GM21529 (cell line): ENCODE results near the gene SRCAP.

Experiments used
- ATAC-seq: cut with Tn5 transposase; IDR thresholded peaks from one replicate; pipeline ENCODE4 v1.9.1; 2021; ENCODE audit not compliant: unreplicated experiment

The SRCAP gene

DNA sequence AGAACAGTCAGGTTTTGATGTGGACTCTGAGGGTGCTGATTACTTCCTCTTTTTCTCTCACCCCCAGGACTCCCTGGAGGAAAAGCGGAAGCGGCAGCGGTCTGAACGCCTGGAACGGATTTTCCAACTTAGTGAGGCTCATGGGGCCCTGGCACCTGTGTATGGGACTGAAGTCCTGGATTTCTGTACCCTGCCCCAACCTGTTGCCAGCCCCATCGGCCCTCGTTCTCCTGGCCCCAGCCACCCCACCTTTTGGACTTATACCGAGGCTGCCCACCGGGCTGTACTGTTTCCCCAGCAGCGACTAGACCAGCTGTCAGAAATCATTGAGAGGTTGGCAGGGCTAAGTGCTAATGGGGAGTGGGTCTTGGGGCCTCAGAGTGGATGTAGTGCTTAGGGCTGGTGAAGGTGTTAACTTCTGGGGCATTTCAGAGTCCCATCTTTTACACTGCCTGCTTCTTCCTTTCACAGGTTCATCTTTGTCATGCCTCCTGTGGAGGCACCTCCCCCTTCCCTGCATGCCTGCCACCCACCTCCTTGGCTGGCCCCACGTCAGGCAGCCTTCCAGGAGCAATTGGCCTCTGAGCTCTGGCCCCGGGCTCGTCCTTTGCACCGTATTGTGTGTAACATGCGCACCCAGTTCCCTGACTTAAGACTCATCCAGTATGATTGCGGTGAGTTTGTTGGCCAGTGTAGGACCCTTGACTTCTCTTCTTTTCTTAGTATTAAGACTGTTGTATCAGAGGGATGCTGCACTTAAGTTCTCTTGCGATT is 30.1 kb downstream of the SRCAP start:
- ATAC-seq: no peak

DNA sequence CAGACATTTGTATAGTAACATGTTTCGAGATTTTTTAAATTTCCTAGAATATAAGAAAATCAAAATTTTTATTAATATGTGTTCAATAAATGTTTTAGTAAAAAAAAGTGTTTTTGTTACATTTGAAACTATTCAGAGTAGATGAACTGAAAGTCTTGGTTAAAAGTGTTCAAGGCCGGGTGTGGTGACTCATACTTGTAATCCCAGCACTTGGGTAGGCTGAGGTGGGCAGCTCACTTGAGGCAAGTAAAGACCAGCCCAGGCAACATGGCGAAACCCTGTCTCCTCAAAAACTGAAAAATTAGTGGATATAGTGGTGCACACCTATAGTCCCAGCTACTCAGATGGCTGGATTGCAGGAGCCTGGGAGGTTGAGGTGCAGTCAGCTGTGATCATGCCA is 32.4 kb downstream of the SRCAP start:
- ATAC-seq: no peak

DNA sequence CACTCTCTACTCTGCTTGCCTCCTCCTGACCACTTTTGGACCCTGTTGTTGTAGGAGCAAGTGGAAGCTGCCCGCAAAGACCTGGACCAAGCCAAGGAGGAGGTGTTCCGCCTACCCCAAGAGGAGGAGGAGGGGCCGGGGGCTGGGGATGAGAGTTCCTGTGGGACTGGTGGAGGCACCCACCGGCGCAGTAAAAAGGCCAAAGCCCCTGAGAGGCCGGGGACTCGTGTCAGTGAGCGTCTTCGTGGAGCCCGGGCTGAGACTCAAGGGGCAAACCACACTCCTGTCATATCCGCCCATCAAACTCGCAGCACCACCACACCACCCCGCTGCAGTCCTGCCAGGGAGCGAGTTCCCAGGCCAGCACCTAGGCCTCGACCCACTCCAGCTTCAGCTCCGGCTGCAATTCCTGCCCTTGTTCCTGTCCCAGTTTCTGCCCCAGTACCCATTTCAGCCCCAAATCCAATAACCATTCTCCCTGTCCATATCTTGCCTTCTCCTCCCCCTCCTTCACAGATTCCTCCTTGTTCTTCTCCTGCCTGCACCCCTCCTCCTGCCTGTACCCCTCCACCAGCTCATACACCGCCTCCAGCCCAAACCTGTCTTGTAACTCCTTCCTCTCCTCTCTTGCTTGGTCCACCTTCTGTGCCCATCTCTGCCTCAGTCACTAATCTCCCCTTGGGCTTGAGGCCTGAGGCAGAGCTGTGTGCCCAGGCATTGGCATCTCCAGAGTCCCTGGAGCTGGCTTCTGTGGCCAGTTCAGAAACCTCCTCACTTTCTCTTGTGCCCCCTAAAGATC is 38.2 kb downstream of the SRCAP start:
- ATAC-seq: no peak

DNA sequence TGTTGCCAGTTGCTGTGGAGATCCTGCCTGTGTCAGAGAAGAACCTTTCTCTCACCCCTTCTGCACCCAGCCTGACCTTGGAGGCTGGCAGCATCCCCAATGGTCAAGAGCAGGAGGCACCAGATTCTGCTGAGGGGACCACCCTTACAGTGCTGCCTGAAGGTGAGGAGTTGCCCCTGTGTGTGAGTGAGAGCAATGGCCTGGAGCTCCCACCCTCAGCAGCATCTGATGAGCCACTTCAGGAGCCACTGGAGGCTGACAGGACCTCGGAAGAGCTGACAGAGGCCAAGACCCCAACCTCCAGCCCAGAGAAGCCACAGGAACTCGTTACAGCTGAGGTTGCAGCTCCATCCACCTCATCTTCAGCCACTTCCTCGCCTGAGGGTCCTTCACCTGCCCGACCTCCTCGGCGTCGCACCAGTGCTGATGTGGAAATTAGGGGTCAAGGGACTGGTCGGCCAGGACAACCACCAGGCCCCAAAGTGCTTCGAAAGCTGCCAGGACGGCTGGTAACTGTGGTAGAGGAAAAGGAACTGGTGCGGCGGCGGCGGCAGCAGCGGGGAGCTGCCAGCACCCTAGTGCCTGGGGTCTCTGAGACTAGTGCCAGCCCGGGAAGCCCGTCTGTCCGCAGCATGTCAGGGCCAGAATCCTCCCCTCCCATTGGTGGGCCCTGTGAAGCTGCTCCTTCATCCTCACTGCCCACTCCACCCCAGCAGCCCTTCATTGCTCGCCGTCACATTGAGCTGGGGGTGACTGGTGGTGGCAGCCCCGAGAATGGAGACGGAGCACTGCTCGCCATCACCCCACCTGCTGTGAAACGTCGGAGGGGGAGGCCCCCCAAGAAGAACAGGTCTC is 39.0 kb downstream of the SRCAP start:
- ATAC-seq: no peak

- no peak for ATAC-seq
Measured at GRCh38 chr16:30738984-30739951, 40.3 kb downstream of the SRCAP start.

DNA sequence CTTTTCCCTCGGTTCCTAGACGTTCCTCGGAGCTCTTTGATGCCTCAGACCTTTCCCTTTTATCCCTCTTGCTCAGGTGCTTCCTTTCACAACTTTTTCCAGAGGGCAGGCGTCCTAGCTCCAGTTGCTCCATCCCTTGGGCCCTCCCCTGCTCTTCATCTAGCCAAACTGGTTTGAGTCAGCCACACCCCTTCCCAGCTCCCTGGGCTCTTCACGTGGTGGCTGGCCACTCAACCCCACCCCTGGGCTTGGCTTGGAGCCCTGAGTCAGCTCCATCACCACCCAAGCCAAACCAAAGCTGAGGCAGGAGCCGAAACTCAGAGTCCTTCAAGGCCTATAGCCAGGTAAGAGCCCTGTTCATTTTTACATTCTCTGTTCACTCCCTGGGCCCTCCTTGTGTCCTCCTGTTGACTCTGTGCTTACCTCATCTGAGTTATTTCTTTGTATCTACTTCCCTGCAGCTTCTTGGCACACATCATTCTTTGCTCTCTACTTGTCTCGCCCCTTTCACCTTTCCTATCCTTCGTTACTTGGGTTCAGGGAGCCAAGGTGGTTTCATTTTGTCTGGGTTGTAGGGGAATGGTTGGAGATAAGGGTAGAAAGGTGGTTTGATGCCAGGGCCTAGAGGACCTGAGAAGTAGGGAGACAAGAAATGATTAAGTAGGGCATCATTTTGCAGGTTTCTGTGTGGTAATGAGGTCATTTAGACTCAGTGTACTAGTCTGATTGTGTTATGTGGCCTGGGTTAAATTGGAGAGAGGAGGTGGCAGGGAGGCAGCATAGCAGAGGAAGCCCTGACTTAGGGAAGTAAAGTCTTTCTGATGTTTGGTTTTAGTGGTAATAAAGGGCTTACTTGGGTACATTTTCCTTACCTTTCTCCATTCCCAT is 41.6 kb downstream of the SRCAP start:
- ATAC-seq: no peak

DNA sequence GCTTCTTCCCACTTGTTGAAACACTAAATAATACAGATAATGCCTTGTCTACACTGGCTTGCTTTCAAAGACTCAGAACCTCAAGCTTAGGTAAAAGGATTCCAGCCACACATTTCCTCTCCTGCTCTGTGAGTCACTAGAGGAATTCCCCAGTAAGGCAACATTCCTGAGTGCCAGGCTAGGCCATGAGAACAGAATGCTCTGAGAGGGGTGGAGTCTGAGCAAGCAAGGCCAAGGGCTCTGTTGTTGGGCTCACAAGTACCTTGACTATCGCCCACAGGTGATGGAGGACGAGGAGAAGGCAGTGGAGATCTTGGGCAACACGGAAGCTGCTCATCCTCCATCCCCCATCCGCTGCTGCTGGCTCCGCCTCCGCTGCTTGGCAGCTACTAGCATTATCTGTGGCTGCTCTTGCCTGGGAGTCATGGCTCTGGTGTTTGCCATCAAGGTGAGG is 42.5 kb downstream of the SRCAP start:
- ATAC-seq: no peak

DNA sequence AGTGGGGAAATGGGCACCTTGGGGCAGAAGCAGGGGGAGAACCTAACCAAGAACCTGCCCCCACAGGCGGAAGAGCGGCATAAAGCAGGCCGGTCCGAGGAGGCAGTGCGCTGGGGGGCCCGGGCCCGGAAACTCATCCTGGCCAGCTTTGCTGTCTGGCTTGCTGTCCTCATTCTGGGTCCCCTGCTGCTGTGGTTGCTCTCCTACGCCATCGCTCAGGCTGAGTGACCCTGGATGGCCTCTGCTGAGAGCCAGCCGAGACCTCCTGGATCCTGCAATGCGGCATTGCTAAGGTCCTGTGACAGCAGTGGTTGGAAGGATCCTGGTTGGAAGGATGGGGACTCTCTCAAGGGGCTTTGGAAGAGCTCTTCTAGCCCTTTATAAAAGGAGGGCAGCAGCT is 44.7 kb downstream of the SRCAP start:
- ATAC-seq: no peak

DNA sequence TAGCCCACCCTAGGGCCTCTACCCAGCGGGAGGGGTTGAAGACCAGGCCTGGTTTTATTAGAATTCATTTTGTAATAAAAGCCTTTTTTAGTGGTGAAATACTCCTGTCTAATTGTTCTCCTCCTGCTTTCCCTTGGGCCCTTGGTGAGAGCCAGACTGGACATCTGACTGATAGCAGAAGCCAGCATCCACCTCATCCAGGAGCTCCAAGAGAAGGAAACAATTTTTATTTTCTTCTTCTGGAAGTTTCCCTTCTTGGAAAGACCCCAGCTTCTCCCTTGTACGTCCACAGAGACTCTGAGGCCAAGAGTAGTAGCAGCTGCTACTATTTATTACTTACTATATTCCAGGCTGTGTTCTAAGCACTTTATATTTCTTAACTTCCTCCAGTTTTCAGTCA is 45.2 kb downstream of the SRCAP start:
- no peak for ATAC-seq

- ATAC-seq: no peak
Measured at GRCh38 chr16:30745082-30745481, 46.1 kb downstream of the SRCAP start.

DNA sequence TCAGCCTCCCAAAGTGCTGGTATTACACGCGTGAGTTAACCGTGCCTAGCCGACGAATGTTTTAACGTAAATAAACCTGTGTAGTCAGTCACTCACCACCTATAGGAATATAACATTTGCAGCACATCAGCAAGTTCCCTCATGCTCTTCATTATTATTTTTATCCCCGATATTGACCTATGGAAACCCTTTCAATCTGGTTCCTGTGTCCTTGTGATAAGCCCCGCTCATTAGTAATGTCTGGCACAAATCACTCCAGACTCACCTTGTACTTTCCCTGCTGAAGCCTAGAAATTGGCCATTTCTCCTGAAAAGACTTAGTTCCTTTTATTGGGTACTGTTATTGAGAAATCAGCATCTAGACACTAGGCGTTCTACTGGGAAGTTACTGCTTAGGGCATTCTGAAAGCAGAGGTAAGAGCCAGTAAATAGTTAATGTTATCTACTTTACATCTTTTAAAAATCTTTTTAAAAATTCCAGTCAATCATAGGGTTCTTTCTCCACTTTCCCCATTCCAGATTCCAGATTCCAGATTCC is 47.7 kb downstream of the SRCAP start:
- no peak for ATAC-seq

- no peak for ATAC-seq
Measured at GRCh38 chr16:30747331-30747730, 48.4 kb downstream of the SRCAP start.

DNA sequence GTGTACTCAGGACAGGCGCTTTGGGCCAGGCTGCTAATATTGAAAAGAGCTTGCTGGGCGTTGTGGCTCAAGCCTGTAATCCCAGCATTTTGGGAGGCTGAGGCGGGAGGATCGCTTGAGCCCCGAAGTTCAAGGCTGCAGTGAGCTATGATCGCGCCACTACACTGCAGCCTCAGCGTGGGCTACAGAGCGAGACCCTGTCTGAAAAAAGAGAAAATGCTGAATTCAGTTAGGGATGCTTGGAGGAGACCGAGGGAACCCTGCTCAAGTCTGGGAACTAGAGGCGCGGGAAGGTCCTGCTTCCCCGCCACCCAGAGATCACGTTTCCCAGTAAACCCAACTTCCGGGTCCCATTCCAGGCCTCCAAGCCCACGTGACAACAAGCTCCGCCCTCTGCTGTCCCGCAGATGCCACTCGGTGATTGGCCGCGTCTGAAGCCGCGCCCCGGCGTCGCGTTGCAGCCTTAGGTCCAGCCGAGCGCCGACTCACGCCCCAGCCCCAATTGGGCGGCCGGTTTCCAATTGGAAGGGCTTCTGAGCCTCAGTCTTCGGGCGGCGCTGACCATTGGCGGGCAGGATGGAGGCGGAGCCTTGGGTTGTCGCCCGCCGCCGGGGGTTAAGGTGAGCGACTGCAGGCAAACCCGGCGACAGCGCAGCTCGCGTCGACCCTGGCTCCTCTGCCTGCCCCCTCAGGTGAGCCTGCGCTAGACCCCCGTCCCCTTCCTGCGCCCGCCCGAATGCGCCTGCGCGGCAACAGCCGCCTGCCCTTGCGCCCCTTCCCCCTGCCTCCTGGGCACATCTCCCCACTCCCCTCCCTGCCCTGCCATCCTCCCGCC is 49.0 kb downstream of the SRCAP start, which contains the start of gene PHKG2:
PHKG2 (plus strand) TSS at position 627 of the 835 bp plus-strand sequence. CDS start 396 bp downstream, outside the sequence.
- ATAC-seq: peak; percentile 97

GRCh38 chr16:30748634-30749445 is 49.9 kb downstream of the SRCAP start:
- ATAC-seq: peak; percentile 17

- no peak for ATAC-seq
Measured at GRCh38 chr16:30750201-30750600, 51.2 kb downstream of the SRCAP start.

- no peak for ATAC-seq
Measured at GRCh38 chr16:30750876-30751465, 52.0 kb downstream of the SRCAP start.

DNA sequence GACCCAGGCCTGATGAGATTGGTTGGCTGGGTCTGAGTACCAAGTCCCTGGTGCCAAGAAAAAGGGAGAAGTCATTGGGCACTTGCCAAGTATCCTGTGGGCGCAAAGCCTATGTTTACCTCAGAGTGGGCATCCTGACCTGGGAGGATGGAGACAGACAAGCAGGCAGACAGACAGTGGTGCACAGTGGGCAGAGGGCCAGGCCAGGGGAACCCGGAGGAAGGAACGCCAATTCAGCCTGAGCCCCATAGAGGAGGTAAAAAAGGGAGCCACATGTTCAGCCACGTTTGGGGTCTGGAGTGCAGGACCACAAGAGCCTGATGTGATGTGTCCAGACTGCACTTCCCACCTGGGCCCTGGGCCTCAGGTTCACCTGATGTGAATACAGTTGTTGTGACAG is 54.6 kb downstream of the SRCAP start:
- no peak for ATAC-seq
